Omental fat pad (tissue), 4 donors: ENCODE results near the gene SUN2. TPM values are rescaled to one million over a fixed set of nuclear protein-coding genes. Genes with fewer than 3 reads are reported as not detected.

Experiments
- ATAC-seq: fragments of 150-250 bp; one replicate; pipeline ENCODE4 v1.9.1; 2016; ENCODE audit warnings: mild to moderate bottlenecking, moderate library complexity; ENCODE audit not compliant: low FRiP score
- DNase-seq: peaks from one replicate; pipeline ENCODE4 v3.0.0-alpha.2; 2019; ENCODE audit warnings: low spot score
- total RNA-seq, 4 donors: library from RNA; depleted of rRNA; stranded (reverse); fragments of >200 nt; gene quantifications; one replicate each; pipeline ENCODE4 v1.1.0, GENCODE V29; 2016
- TF ChIP-seq, protein P1 (sequence below), 3 donors: fragments of 450-650 bp; IDR thresholded peaks; one replicate each; pipeline ENCODE4 v1.5.1; 2016 to 2017; ENCODE audit warnings: antibody characterized with exemption in 3 of 3, mild to moderate bottlenecking in 3 of 3, moderate library complexity in 2 of 3

The SUN2 gene
- total RNA-seq, 4 donors from 2014 or later: 302 to 509 (median 347) TPM

DNA sequence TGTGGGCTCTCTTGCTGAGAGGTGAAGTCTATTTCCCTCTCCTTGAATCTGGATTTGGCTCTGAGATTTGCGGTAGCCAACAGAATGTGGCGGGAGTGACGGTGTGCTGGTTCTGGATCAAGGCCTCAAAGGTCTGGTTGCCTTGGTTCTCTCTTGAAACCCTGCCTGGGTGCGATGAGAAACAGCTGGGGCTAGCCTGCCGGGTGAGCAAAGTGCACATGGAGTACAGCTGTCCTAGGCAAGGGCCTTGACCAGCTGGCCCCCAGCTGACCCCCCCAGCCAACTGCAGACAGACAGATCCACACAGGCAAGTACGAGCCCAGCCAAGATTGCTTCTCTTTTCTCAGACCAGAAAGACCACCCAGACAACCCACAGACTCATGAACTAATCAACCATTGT, 10.8 kb downstream of the SUN2 start:
- TF ChIP-seq, protein P1, sequence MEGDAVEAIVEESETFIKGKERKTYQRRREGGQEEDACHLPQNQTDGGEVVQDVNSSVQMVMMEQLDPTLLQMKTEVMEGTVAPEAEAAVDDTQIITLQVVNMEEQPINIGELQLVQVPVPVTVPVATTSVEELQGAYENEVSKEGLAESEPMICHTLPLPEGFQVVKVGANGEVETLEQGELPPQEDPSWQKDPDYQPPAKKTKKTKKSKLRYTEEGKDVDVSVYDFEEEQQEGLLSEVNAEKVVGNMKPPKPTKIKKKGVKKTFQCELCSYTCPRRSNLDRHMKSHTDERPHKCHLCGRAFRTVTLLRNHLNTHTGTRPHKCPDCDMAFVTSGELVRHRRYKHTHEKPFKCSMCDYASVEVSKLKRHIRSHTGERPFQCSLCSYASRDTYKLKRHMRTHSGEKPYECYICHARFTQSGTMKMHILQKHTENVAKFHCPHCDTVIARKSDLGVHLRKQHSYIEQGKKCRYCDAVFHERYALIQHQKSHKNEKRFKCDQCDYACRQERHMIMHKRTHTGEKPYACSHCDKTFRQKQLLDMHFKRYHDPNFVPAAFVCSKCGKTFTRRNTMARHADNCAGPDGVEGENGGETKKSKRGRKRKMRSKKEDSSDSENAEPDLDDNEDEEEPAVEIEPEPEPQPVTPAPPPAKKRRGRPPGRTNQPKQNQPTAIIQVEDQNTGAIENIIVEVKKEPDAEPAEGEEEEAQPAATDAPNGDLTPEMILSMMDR (IDR thresholded peaks at IDR 0.05): no peak
- ATAC-seq (no peak), DNase-seq (no peak)

DNA sequence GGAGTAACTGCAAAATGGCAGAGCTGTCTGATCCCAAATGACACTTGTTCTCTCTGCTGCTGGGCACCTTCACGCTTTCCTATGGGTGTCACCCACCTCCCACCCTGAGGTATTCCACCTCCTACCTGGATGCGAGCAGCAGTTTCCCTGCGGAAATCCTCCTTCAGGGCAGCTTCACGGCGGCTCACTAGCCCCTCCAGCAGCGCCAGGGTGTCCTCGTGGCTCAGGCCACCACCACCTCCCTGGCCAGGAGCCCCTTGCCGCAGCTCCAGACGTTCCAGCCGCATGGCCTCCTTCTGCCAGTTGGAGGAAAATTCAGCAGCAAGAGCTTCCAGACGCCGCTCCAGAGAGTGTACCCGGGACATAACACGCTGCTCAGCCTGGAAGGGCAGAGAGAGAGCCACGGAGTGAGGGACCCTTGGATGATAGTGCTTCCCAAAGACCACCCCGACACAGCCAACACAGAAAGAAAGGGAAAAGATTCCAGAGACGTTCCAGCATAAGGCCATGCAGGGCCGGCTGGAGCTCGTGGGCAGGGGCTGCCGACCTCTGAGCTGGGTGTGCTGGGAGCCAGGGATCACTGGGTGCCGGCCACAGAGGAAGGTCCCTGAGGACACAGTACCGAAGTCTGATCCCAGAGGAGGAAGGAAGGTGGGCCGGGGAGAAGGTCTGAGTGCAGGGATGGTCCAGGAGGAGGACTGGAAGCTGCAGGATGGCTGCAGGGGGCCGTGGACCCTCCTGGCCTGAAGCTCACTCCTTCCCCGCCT, 13.4 kb downstream of the SUN2 start:
- DNase-seq (no peak), ATAC-seq (no peak)
- TF ChIP-seq, protein P1 (IDR thresholded peaks at IDR 0.05): no peak

DNA sequence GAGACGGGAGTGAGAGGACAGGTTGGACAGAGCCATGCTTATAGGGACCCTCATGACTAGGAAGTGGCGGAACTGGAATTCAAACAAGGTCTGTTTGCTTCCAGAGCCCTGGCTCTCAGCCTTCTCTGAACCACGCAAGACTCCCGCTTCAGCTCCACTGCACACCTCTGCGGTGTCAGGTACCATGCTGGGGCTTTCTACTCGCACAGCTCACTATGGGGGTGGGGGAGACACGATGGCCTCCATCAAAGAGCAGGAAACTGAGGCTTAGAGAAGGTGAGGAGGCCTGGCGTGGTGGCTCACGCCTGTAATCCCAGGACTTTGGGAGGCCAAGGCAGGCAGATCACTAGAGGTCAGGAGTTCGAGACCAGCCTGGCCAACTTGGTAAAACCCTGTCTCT, 14.2 kb downstream of the SUN2 start:
- DNase-seq (no peak), ATAC-seq (no peak)
- TF ChIP-seq, protein P1 (IDR thresholded peaks at IDR 0.05): no peak

DNA sequence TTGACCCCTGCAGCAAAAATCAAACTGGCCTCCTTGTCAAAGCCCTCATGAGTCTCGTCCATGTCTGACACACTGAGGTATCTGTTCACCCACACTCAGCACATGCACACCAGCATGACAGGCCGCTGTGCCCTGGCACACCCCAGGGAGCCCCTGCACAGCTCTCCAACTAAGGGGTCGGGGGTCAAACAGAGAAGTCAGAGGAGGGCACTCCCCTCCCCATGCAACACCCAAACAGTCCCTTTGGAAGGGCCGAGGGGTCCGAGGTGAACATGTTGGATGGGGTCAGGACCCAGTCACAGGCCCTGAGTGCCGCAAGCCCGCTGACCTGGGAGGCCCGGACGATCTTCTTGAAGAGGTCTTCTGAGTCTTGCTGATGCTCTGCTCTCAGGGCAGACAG, 14.6 kb downstream of the SUN2 start:
- DNase-seq: no peak
- ATAC-seq: no peak
- TF ChIP-seq, protein P1 (IDR thresholded peaks at IDR 0.05): no peak

DNA sequence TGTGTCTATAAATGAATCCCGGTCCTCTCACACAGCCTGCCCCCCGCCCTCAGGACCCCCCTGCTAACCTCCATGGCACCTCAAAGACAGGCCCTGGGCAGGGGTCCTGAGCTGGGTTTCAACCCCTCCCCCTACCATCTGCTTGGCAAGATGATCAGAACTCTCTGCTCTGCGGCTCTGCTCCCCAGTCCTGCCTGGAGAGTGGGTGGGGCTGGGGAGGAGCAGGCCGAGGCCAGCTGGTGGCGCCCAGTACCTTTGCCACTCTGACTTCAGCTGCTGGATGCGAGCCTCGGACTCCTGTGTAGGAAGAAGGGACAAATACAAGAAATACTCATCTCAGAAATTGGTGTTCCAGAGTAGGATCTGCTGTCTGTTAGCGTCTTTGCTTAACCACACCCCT, 15.0 kb downstream of the SUN2 start:
- TF ChIP-seq, protein P1 (IDR thresholded peaks at IDR 0.05): no peak
- no peak for DNase-seq
- ATAC-seq: no peak

DNA sequence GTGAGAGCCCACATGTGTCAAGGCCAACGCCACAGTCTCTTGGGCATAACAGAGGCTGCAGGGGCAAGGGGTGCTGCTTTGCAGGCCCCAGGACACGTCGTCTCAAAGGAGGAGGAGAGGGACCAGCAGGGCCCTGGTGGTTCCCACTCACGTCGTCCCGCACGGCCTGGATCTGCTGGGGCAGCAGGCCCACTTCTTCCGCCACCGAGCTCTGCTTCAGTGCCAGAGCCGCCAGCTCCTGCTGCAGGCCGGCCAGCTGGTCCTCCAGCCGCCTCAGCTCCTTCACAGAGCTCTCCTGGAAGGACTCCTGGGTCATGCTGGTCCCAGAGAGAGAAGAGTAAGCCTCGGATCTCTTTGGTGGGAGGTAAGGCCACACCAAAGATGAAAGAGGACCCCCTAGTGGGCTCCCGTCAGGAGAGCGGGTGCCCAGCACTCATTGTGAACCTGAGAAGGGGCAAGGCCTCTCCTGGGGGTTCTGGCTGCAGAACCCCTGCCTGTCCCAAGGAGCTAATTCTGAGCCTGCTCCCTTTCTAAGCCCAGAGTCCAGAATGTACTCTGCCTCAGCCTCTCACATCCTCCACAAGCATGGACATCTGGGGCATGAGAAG, 15.6 kb downstream of the SUN2 start:
- TF ChIP-seq, protein P1 (IDR thresholded peaks at IDR 0.05): no peak
- ATAC-seq (no peak), DNase-seq (no peak)
